Uterus (tissue), 4 donors: ENCODE measurements around the gene ITPR1. TPM values are rescaled to one million over a fixed set of nuclear protein-coding genes. Genes with fewer than 3 reads are reported as not detected.

ENCODE experiments used
- DNase-seq, 2 donors: peaks; one replicate each; pipeline ENCODE4 v3.0.0-alpha.2; 2019 to 2020
- H3K27ac ChIP-seq, 2 donors: fragments of 200-600 bp; sonication (generic); 1 replicate in 1 of 2; 2 replicates in 1 of 2; pipeline ENCODE4 v1.5.1; 2016 to 2018
- H3K27me3 ChIP-seq, 2 donors: fragments of 200-600 bp; sonication (generic); one replicate each; pipeline ENCODE4 v1.5.1; 2018 to 2019; ENCODE audit warnings: control low read depth in 1 of 2
- H3K36me3 ChIP-seq, 2 donors: fragments of 200-600 bp; sonication (generic); one replicate each; pipeline ENCODE4 v1.5.1; 2019; ENCODE audit warnings: control low read depth in 1 of 2
- H3K4me1 ChIP-seq, 2 donors: fragments of 200-600 bp; sonication (generic); one replicate each; pipeline ENCODE4 v1.5.1; 2018 to 2019; ENCODE audit warnings: control low read depth in 1 of 2
- H3K4me3 ChIP-seq, 2 donors: fragments of 200-600 bp; sonication (generic); 1 replicate in 1 of 2; 2 replicates in 1 of 2; pipeline ENCODE4 v1.5.1; 2018 to 2019; ENCODE audit warnings: mild to moderate bottlenecking in 1 of 2
- H3K9me3 ChIP-seq, 2 donors: fragments of 200-600 bp; sonication (generic); one replicate each; pipeline ENCODE4 v1.5.1; 2019; ENCODE audit warnings: control low read depth in 1 of 2
- CTCF ChIP-seq, 4 experiments: fragments of 200-600 bp in 2 of 4; fragments of 450-650 bp in 2 of 4; sonication (generic) in 2 of 4; IDR thresholded peaks; one replicate each; pipeline ENCODE4 v1.5.1; 2016 to 2019; ENCODE audit warnings: antibody characterized with exemption in 4 of 4, mild to moderate bottlenecking in 2 of 4, moderate library complexity in 1 of 4
- POLR2A ChIP-seq, 2 donors: fragments of 450-650 bp; IDR thresholded peaks; one replicate each; pipeline ENCODE4 v1.6.1; 2016; ENCODE audit warnings: antibody characterized with exemption in 2 of 2, mild to moderate bottlenecking in 1 of 2, moderate library complexity in 1 of 2
- intact Hi-C: fragments of 100-400 bp; cut with DNase I; formaldehyde crosslinking; loops from one replicate; pipeline ENCODE4 v1.15.1; 2023; ENCODE audit warnings: low total_unique reads
- total RNA-seq, 4 donors: library from RNA; depleted of rRNA in 3 of 4; stranded (reverse); fragments of >200 nt in 3 of 4; gene quantifications; one replicate each; pipeline versions ENCODE4 v1.1.0 to v1.2.4, GENCODE V29; 2014 to 2023
- donor health status: DM: yes; HTN: yes; CAD: no.

ITPR1 gene
- total RNA-seq, 4 donors from 2014 or later, result 98.2 to 224 (median 141) TPM

- Histone ChIP-seq H3K27ac (no peak overlapping the region), H3K27me3 (no peaks in the 10 kb centered on the region), H3K4me3 (no peak overlapping the region), H3K4me1 (peaks cover 0 to 4% of the 10 kb centered on the region in 2 donors), H3K36me3 (no peaks in the 10 kb centered on the region), H3K9me3 (no peaks in the 10 kb centered on the region)
- intact Hi-C loops, result no loop called here
- DNase-seq, result no peak
- TF ChIP-seq POLR2A (IDR thresholded peaks at IDR 0.05) (no peak), CTCF (IDR thresholded peaks at IDR 0.05) (no peak)
Measured at GRCh38 chr3:4804161-4805058, 311.3 kb downstream of the ITPR1 start.

DNA sequence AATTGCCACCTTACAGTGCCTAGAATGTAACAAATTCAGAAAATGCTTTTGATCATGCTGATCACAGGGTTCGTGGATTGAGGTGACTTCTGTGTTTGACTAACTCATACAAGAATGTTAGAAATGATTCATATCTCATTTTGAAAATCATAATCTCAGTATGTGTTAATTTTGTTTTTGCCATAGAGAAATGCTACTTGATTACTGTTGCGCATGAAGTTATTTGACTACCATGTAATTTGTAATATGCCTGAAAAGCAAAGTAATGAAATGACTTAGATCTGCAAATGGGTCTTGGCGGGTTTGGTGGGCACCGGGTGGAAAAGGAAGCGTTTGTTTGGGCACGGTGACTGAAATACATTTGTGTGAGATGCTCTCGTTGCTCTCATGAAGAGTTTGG lies 312.5 kb downstream of the ITPR1 start:
- intact Hi-C loops, result no loop called here
- no peak for TF ChIP-seq CTCF (IDR thresholded peaks at IDR 0.05)
- no peak for TF ChIP-seq POLR2A (IDR thresholded peaks at IDR 0.05)
- H3K27ac ChIP-seq, result no peak overlapping the region
- H3K4me3 ChIP-seq, result no peak overlapping the region
- H3K27me3 ChIP-seq, result no peaks in the 10 kb centered on the region
- no peaks in the 10 kb centered on the region for H3K36me3 ChIP-seq
- DNase-seq, result no peak
- H3K4me1 ChIP-seq, result no peaks in the 10 kb centered on the region
- H3K9me3 ChIP-seq, result no peaks in the 10 kb centered on the region

DNA sequence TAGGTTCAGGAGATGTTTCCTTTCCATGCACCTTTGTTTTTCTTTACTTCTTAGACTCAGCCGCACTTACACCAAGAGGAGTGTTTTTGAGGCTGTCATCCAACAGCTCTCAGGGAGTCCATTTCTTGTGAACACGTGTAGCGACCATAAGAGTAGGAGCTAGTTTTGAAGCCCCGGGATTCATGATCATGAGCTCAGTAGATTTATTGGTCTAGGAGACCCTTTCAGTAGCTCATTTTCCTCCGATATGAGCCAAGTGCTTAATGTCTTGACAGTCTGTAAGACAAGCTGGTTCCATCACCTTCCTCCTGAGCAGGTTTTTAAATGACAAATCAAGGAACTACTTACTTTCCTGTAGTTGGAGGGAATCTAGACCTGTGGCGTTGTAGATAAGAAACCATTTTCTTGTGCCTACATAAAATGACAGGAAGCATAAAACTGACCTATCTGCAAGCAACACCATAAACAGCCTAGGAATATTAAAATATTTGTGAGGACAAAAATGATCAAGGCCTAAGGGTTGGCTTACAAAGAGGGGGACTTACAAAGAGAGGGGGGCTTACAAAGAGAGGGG lies 313.5 kb downstream of the ITPR1 start:
- no peak for DNase-seq
- H3K36me3 ChIP-seq, result no peaks in the 10 kb centered on the region
- no peaks in the 10 kb centered on the region for H3K27me3 ChIP-seq
- H3K27ac ChIP-seq, result peak overlapping the region in 1 of 2 donors; percentile 67
- TF ChIP-seq CTCF (IDR thresholded peaks at IDR 0.05), result no peak
- TF ChIP-seq POLR2A (IDR thresholded peaks at IDR 0.05), result no peak
- H3K9me3 ChIP-seq, result no peaks in the 10 kb centered on the region
- intact Hi-C loops, result no loop called here
- H3K4me3 ChIP-seq, result no peak overlapping the region
- H3K4me1 ChIP-seq, result no peaks in the 10 kb centered on the region

DNA sequence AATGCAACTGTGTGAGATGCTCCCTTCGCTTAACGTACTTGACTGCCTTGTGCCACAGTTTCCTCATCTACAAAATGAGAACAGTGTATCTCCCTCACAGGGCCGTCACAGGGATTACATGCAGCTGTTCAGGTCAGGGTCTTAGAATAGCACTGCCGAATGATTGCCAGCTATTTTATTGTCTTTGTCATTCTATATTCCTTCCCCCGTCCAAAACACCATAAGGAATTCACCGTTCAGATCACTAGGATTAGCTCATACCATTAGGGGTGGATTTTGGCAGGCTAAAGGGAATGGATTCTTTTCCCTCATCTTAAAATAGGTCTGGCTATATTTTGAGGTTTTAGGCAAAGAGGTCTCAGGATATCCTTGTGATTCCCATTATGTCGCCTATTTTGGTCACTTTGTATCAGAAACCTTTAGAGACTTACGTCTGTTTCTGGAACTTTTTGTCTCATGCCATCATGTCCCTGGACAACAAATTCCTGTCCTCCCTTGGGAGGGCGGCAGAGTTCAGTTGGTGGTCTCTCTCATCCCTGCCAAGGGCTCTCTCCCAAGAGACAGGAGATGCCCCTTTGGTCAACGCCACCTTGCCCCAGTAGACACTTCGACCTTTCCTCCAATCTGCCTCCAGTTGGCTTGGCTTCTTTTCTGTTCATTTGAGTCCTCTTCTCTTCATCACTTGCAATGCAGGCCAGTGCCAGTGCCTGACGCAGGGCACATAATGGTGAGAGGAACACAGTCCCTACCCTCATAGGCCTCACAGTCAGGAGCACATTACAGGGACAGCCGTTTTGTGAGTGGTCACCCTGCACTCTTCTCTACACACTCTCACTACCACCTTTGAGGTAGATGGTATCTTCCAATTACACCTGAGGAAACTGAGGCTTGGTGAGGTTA lies 314.5 kb downstream of the ITPR1 start:
- intact Hi-C loops, result no loop called here
- Histone ChIP-seq H3K36me3 (no peaks in the 10 kb centered on the region), H3K27ac (peak overlapping the region; percentile 43 to 67), H3K4me3 (no peak overlapping the region), H3K9me3 (no peaks in the 10 kb centered on the region), H3K27me3 (no peaks in the 10 kb centered on the region), H3K4me1 (no peaks in the 10 kb centered on the region)
- no peak for DNase-seq
- TF ChIP-seq POLR2A (IDR thresholded peaks at IDR 0.05) (no peak), CTCF (IDR thresholded peaks at IDR 0.05) (no peak)
